HG03520 (cell line): Measurements from ENCODE around the gene CTCF.

Experiments
- ATAC-seq: cut with Tn5 transposase; IDR thresholded peaks from one replicate; pipeline ENCODE4 v1.9.1; 2021; ENCODE audit warnings: mild to moderate bottlenecking, moderate library complexity; ENCODE audit not compliant: unreplicated experiment

The CTCF gene

DNA sequence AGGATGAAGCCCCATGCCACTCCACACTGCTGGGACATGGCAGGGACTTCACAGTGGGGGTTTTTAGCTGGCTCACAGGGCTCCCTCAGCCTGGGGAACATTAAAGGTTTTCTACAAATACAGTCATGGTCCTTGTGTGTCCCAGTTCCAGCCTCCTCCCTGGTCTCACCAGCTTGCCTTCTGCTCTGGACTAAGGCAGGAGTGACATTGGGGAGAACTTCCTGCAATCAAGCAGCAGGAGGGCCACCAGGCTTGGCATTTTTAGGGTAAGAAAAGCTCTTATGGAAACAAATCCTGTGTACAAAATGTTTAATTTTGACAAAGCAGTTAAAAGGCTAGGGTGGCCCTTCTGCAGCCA is 100.3 kb downstream of the CTCF start:
- no peak for ATAC-seq

- ATAC-seq = no peak
These were observed 101.0 kb downstream of the CTCF start for GRCh38 chr16:67663151-67663876.

- ATAC-seq = no peak
These were observed 101.5 kb downstream of the CTCF start for GRCh38 chr16:67663877-67664222.

- ATAC-seq = no peak
These were observed 101.9 kb downstream of the CTCF start for GRCh38 chr16:67664258-67664657.

- no peak for ATAC-seq
These were observed 102.5 kb downstream of the CTCF start for GRCh38 chr16:67664871-67665270.

GRCh38 chr16:67665598-67665997 is 103.3 kb downstream of the CTCF start:
- no peak for ATAC-seq

GRCh38 chr16:67666032-67666551 is 103.8 kb downstream of the CTCF start:
- no peak for ATAC-seq

- ATAC-seq = no peak
These were observed 104.5 kb downstream of the CTCF start, which contains the start of the genes C16orf86 and ENKD1 for GRCh38 chr16:67666559-67667452. TSS of gene C16orf86 (plus strand) at chr16:67666814. CDS start at chr16:67666971, 157 bp downstream. TSS of gene ENKD1 (minus strand) at chr16:67666750. CDS start at chr16:67666442, 308 bp downstream.

- no peak for ATAC-seq
These were observed 105.1 kb downstream of the CTCF start for GRCh38 chr16:67667453-67667816.

- ATAC-seq = peak; percentile 75
These were observed 105.6 kb downstream of the CTCF start for GRCh38 chr16:67667817-67668494.

- ATAC-seq = no peak
These were observed 106.3 kb downstream of the CTCF start for GRCh38 chr16:67668495-67669157.

DNA sequence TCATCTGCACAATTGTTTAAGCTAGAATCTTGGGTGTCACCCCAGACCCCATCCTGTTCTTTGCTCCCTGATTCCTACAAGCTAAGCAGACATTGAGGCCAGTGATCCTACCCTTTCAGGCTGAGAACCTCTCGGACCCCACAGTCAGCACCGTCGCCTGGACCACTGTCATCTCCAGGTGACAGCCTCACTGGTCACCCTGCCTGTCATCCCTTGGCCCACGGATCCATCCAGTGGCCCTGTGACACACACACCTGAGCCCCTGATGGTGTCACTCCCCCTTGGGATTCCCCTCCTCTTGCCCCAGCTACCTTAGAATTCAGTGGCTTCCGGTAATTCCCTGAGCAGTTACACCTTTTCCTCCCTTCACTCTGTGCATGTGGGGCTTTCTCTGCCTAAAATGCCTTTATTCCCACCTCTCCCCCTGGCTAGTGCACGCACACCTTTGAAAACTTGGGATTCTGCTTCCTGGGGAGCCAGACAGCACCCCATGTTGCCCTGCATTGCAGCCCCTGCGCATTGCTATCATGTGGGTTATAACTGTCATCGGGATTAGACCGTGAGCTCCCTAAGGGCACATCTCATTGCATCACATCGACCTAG is 107.3 kb downstream of the CTCF start:
- ATAC-seq = no peak

GRCh38 chr16:67672306-67672705 is 110.0 kb downstream of the CTCF start:
- no peak for ATAC-seq

- ATAC-seq = no peak
These were observed 110.7 kb downstream of the CTCF start for GRCh38 chr16:67672739-67673662.

- no peak for ATAC-seq
These were observed 111.6 kb downstream of the CTCF start for GRCh38 chr16:67673712-67674580.

- no peak for ATAC-seq
These were observed 112.7 kb downstream of the CTCF start for GRCh38 chr16:67674851-67675578.

- ATAC-seq = no peak
These were observed 113.2 kb downstream of the CTCF start for GRCh38 chr16:67675579-67675935.

DNA sequence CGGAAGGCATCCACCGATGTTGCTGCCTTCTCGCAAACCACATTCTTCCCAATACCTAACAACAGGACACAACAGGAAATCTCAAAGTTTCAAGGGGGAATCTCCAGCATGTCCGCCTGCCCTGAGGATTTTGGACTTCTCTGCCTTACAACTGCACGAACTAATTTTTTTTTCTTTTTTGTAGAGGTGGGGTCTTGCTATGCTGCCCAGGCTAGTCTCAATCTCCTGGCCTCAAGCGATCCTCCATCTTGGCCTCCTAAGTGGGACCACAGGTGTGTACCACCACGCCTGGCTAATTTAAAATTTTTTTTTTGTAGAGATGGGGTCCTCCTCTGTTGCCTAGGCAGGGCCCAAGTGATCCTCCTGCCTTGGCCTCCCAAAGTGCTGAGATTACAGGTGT is 113.7 kb downstream of the CTCF start:
- no peak for ATAC-seq
